Muscle of back (tissue), 11 donors: ENCODE results near the gene CAPN10. TPM values are rescaled to one million over a fixed set of nuclear protein-coding genes. Genes with fewer than 3 reads are reported as not detected.

Experiments used
- DNase-seq, 3 donors: peaks; one replicate each; pipeline versions ENCODE4 v3.0.0 to v3.0.0-alpha.2; 2013
- polyA plus RNA-seq, 10 donors: library from polyadenylated mRNA; unstranded; fragments of 120-200 nt; gene quantifications; one replicate each; pipeline ENCODE4 v1.2.1, GENCODE V29; 2013; ENCODE audit not compliant: insufficient read length in 10 of 10

The CAPN10 gene
- polyA plus RNA-seq, 10 donors: 11.0 to 22.2 (median 15.0) TPM

DNA sequence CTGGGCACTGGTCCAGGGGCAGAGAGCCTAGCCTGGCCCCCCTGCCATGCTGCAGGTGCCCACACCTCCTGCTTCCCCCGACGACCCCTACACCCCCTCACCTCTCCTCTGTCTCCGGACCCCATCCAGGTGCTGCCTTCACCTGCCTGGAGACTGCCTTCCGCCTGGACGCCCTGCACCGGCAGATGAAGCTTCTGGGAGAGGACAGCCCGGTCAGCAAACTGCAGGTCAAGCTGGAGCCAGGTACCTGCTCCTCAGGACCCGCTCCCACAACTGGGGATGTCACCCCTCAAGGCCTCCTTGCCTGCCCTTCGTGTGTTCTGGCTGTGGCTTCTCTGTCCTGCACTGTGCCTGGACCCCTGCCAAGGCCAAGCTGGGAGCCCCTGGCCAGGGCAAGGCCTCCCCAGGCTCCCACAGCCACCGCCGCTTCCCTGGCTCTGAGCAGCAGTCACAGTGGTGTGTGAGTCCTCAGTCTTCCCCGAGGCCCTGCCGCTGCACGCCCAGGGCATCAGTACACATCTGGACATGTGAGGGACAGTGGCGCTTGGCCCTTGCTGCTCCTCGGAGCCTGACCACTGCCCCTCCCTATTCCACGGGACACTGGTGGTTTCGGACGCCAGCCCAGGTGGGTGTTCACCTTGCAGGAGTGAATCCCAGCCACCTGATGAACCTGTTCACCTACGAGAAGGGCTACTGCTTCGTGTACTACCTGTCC is 12.0 kb upstream of the CAPN10 start:
- DNase-seq: no peak

DNA sequence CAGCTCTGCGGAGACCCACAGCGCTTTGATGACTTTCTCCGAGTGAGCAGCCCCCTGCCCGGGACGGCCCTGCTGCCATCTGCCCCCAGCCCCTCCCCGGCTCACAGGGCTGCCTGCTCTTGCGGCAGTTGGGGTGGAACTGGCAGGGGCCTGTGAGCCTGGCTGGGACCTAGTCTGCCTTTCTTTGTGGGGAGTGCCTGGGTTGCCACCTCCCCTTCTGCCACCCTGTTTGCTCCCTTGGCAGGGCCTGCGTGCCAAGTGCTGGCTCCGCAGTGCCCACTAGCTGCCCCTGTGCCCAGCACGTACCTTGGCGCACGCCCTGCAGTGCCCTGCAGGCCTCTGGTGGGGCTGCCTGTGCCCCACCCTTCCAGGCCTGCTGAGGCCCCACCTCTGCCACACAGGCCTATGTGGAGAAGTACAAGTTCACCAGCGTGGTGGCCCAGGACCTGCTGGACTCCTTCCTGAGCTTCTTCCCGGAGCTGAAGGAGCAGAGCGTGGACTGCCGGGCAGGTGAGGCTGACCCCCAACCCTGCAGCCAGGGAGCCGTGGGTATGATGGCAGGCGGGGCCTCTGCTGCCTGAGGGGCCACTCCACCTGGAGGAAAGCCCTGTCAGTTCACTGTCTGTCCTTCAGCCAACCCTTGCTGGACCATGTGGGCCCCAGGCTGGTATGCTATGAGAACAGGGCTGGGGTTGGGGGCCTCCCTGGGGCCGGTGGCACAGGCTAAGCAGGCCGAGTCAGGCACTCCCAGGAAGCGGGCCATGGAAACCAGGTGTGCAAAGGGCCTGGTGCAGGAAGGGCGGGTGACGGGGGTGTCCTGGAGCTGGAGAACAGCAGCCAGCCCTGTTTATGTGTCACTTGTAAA is 11.2 kb upstream of the CAPN10 start:
- DNase-seq: no peak

DNA sequence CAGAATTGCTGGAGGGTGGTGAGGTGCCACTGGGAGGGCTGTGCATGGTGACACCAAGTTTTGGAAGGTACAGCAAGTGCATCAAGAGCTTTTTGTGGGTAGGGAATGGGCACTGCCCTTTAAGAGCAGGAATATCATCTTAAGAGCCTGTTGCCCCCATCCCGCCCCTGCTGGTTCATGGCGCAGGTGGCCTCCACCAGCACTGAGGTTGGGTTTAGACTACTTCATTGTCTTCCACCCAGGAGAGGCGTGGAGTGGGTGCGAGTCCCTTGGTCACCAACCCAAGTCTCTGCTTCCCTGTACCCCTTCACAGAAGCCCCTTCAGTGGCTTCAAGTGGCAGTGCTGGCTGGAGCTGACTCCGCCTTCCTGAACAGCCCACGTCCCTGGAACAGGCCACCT is 10.5 kb upstream of the CAPN10 start:
- no peak for DNase-seq

DNA sequence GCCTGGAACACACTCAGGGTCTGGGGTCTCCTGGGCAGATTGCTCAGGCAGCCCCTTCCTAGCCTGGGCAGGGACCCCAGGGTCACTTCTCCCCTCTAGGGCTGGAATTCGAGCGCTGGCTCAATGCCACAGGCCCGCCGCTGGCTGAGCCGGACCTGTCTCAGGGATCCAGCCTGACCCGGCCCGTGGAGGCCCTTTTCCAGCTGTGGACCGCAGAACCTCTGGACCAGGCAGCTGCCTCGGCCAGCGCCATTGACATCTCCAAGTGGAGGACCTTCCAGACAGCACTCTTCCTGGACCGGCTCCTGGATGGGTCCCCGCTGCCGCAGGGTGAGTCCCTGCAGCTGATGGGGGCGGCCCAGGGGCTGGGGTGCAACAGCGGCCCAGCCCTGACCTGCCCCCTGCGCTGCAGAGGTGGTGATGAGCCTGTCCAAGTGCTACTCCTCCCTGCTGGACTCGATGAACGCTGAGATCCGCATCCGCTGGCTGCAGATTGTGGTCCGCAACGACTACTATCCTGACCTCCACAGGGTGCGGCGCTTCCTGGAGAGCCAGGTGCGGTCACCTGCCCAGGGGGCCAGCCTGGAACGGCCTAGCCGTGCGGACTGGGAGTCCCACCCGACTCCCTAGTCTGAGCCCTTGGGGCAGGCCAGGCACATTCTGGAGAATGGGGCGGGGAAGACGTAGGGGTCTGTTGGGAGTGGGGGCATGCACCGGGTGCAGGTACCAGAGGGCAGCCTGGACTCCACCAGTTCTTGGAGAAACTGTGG is 9.9 kb upstream of the CAPN10 start:
- DNase-seq: no peak

DNA sequence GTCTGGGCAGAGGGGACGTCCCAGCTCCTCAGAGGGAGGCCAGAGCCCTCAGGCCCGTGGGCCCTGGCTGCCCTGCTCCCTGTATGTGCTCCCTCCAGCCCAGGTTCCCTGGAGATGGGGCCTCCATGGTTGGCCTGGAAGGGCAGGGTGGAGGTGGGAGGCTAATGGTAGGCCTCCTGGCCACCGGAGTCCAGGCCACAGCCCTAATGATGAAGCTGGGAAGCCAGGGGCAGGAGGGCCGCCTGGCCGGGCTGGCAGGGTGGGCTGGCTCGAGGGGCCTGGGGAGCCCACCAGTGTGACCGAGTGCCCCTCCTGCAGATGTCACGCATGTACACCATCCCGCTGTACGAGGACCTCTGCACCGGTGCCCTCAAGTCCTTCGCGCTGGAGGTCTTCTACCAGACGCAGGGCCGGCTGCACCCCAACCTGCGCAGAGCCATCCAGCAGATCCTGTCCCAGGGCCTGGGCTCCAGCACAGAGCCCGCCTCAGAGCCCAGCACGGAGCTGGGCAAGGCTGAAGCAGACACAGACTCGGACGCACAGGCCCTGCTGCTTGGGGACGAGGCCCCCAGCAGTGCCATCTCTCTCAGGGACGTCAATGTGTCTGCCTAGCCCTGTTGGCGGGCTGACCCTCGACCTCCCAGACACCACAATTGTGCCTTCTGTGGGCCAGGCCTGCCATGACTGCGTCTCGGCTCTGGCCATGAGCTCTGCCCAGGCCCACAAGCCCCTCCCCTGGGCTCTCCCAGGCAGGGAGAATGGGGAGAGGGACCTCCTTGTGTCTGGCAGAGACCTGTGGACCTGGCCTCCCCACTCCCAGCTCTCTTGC is 9.0 kb upstream of the CAPN10 start:
- DNase-seq: no peak

DNA sequence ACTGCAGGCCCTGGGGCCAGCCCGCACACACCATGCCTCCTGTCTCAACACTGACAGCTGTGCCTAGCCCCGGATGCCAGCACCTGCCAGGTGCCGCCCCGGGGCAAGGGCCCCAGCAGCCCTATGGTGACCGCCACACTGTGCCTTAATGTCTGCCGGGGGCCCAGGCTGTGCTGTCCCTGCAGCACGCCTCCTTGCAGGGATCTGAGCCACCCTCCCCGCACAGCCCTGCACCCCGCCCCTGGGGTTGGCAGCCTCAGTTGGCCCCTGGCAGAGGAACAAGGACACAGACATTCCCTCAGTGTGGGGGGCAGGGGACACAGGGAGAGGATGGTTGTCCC is 8.5 kb upstream of the CAPN10 start:
- DNase-seq: no peak

DNA sequence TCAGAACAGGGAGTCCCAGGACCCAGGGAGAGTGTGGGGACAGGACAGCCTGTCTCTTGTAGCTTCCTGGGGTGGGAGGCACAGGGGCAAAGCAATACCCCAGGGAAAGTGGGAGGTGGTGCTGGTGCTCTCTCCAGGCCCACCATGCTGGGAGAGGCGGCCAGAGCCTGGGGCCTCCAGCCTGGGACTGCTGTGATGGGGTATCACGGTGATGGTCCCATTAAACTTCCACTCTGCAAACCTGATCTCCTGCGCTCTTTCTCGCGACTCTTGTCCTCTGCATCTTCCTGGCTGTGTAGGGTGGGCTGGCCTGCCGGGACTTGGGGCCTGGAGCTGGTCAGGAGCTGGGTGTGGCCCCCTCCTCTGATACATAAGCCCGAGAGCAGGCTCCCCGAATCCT is 8.0 kb upstream of the CAPN10 start:
- DNase-seq: no peak

DNA sequence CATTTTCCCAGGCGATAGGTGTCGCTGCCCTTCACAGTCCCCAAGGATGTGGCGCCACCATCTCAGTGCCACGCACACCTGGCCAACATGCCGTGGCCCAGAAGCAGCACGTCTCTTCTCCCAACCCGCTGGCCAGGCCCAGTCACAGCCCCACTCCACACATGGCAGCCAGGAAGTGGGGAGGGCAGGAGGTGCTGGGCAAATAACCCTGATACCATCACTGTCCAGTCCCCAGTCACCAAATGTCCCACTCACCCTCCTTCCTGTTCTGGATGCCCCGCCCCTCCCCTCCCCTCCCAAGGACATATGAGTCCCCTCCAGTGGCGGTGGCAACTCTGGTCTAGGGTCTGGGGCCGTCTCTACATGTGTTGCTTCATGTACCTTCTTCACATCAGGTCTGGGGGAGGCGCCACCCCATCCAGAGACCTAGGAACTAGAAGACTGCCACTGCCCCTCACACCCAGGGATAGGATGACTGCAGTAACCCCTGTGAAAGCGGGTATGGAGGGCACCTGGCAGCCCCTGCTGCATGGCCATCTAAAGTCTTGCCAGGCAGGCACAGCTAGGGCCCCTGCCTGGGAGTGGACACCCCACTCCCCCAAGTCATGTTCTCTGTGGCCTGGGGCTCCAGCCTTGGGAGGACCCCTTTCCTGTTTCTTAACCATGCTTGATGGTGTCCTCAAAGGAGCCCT is 7.3 kb upstream of the CAPN10 start:
- DNase-seq: no peak

DNA sequence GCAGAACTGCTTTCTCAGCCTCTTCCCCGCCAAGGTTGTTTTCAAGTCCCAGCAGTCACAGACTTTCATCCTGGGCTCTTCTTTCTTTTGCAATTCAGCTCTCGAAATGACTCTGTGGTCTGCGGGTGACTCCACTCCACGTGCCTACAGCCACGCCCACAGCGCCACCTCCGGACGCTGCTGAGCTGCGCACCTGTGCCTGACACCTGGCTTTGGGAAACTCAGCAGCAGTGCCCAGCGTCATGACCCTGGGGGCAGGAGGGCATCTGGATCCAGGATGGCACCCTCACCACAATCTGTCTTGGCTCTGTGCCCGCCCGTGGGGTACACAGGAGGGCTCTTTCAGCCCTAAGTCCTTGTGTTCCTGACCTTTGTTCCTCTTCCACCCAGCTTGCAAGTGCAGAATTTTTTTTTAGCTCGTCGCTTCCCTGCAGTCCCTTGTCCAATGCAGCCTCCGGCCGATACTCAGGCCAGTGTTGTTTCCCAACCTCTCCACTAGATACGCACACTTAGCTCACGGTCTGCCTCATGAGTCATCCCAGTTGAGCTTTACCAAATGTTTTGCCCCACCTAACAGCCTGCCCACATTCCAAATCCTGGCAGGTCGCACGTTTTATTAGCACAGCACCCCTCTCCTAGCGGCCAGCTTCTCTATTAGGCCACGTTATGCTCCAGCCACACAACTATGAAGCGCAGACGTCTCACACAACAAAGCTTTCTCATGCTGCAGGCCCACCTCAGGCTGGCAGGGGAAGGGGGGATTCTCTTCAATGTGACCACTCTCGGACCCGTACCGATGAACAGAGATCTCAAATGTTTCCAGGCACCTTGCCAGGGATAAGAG is 6.5 kb upstream of the CAPN10 start:
- no peak for DNase-seq

DNA sequence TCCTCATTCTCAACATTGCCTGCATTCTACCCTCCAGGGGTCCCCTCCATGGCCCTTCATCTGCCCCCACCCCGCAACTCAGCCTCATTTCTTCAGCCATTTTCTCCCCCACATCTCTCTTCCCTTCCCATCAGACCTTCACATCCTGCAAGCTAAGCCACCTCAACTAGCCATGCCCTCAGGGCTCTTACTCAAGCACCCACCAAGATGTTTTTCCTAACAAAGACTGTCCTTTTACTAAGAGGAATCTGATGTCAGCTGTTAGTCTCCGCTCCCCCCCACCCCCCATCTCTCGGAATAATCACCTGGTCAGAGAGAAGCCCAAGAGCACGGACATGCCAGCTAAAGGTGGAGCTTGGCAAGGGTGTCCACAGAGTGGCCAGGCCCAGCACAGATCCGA is 4.7 kb upstream of the CAPN10 start:
- DNase-seq: no peak

DNA sequence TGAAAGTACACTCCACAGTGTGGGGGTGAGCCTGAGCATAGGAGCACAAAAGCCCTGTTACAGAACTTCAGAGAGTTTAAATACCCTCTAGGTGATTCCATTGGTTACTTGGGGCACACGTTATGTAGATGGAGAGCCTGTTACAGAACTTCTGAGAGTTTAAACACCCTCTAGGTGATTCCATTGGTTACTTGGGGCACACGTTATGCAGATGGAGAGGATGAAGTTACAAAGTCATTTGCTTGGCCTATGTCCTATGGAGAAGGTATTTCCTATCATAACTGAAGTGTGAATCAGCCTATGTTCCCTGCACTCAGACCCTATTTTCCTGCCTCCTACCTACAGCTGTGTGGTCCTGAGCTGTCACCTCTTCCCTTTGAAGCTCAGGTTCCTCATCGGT is 3.8 kb upstream of the CAPN10 start:
- DNase-seq: no peak

DNA sequence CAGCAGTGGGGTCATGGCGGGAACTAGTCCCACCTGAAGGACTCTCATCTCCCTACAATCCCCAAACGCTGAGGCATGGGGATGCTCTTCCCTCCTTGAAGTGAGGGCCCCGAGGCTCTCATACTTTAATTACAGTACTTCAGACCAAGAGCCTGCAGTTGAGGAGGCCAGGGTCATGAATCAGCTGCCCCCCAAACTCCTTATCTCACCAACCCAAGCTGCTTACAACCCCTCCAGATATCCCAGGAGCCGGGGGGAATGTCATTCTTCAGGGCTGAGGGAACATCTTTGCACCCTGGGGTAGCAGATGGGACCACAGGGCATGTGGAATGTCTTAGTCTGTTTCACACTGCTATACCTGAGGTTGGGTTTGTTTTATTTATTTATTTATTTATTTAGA is 2.8 kb upstream of the CAPN10 start:
- DNase-seq: no peak

DNA sequence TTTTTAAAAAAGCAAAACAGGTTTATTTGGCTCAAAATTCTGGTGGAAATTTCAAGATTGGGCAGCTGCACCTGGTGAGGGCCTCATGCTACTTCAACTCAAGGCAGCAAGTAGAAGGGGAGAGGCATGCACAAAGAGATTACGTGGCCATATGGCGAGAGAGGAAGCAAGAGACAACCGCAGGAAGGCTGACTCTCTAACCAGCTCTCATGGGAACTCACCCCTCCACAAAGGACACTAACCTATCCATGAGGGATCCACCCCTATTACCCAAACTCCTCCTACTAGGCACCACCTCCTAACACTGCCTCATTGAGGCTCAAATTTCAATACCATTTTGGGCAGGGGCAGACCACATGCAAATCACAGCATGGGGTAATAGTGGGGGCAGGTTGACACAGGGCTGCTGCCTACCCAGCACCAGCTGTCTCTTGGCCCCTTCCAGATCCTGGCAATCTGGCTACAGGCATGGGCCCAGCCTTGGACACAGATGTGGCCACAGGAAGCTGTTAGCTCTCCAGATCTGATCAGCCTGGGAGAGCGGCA is 2.0 kb upstream of the CAPN10 start:
- DNase-seq: no peak

DNA sequence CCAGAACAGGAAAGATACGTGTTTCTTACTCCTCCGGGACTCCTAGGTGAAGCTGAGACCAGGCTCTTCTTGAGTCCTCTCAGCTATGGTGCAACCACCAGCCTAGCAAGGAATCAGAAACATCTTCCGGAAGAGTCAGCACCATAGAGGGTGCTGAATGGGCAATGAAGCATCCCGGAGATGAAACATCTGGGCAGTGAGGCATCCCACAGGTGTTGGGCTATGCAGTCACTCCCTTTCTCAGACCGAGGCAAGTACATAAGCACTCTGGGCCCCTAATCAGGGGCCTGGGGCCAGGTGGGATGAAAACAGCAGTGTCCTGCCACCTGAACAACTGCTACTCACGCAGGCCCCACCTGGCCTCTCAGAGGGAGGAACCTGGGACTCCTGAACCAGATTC is 1.4 kb upstream of the CAPN10 start:
- no peak for DNase-seq

DNA sequence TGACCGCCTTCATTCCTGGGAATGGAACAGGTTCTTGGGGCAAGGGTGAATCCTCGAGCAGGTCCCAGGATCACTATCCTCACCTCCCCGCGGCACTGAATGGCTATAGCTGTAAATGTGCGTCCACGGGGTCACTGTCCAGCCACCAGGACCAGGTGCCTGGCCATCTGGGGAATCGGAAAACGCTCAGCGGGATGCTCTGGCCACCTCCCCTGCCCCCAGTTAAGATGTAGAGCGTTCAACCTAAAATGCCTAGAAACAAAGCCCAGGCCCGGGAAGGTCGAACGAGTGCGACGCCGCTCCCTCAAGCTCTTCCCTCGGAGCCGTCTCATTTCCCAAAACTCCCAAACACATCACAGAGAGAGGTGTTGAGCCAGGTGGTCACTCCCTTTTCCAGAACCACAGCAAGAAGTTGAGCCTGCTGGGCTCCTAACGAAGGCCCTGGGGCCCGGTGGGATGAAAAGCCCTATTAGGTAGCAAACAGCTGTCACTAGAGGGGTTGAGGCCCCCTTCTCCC is 795 bp upstream of the CAPN10 start:
- no peak for DNase-seq

DNA sequence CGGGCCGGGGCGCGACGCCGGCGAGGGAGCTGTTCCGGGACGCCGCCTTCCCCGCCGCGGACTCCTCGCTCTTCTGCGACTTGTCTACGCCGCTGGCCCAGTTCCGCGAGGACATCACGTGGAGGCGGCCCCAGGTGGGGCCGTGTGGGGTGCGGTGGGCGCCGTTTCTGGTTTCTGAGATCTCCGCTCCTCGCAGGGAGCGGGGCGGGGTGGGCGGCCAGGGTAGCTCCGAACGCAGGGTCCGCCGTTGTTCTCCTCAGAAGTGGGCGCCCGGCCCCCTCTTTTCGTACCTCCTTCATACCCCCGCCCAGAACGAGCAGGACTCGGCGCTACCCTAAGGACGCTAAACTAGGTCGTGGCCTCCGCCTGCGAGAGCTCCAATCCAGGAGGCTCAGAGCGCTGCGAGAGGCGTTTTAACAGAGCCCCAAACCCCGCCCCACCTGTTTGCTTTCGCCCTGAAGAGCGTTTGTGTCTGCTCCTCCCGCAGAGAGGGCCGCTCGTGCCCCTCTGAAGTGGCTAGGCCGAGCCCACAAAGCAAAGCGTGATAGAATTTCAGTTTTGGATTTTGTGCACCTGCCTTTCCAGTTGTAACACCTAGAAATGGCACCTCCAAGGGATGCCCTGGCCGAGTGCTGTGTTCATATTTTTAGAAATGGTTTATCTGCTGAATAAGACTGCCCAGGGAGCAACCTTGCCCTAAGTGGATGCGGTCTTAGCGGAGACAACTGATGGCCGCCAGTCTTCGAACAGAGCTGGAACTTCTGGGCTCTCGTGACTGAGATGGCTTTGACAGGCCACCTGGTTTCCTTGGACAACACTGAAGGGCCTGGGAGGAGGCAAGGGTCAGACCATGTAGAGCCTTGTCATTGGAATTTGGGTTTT is 626 bp downstream of the CAPN10 start:
- DNase-seq: no peak

DNA sequence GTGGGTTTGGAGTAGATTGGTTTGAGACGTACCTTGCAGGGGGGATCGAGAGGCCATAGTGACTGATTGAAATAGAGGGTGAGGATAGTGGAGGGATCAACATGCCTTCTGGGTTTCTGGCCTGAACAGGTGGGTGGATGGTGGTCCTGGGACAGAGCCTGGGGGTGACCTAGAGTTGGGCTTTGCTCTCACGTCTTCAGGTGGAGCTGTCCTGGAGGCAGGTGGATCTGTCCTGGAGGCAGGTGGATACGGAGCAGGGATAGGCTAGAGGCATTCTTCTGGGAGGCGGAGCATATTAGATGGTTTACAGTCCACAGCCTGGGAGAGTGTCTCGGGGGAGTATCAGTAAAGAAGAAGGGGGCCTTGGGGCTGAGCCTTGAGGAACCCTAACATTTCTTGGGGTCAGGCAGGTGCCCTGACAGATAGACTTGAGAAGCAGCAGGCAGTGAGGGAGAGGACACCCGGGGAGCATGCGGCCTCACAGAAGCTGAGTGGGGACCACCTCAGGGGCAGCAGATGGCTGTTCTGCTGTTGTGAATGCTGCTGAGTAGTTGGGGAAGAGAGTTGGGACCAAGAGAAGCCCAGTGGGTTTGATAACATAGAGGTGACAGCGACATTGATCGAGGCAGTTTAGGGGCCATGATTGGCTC is 1.6 kb downstream of the CAPN10 start:
- no peak for DNase-seq

DNA sequence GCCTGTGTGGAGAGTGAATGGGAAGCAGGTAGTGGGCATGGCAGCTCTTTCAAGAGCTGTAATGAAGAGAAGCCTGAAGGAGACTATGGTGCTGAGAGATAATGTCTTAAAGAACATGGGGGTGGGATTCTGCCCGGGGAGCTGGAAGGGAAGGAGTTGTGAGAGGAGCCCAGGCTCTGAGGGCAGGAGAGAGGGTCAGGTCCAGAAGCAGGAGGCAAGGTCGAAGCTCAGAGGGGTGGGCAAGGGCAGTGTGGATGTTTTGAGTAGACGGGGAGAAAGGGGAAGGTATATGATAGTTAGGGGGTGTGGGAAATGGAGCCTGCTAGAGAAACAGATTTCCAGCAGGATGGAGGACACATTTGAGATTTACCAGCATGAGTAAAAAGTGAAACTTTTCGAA is 2.1 kb downstream of the CAPN10 start:
- DNase-seq: no peak
